Gastroesophageal sphincter (tissue), 3 donors: ENCODE measurements around the gene BCAS3.

Experiments
- CTCF ChIP-seq, 4 experiments: fragments of 200-600 bp in 2 of 4; fragments of 450-650 bp in 2 of 4; sonication (generic) in 1 of 4; IDR thresholded peaks; one replicate each; pipeline ENCODE4 v1.5.1; 2017 to 2019; ENCODE audit warnings: antibody characterized with exemption in 4 of 4, mild to moderate bottlenecking in 2 of 4, moderate library complexity in 2 of 4
- POLR2A ChIP-seq, 2 donors: fragments of 450-650 bp; IDR thresholded peaks; one replicate each; pipeline ENCODE4 v1.6.1; 2017; ENCODE audit warnings: antibody characterized with exemption in 2 of 2, mild to moderate bottlenecking in 2 of 2, moderate library complexity in 1 of 2

- TF ChIP-seq CTCF (IDR thresholded peaks at IDR 0.05) (no peak), POLR2A (IDR thresholded peaks at IDR 0.05) (no peak)
These were observed 228.1 kb downstream of the BCAS3 start for GRCh38 chr17:60905709-60906108.
